Measurements from ENCODE around the gene BOLA1. TPM values are rescaled to one million over a fixed set of nuclear protein-coding genes. Genes with fewer than 3 reads are reported as not detected.

Gene BOLA1
- polyA plus RNA-seq, 1 donor from 2014 or later = 26.3 TPM

DNA sequence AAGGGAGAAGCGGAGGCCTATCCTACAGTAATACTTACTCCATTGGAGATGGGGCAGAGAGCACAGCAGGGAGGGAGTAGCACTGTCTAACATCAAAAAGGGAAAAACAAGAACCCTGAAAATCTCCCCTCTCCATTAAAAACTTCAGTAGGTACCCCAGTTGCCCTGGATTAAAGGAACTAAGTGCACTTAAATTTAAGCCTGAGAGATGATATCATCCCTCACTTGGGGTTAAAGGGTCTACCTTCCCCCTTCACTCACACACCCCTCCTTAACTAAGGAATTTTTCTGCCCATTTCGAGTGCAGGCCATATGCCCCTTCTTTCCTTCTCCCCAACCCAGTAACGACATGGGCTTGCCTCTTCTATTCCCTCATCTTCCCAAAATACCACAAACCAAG, 41.1 kb downstream of the BOLA1 start:
- Histone ChIP-seq H3K27ac (ENCODE audit: low read length) (no peak overlapping the region), H3K9me2 (ENCODE audit: insufficient read depth, low read length) (no peaks in the 10 kb centered on the region), H3K79me2 (replicated peaks; ENCODE audit: insufficient read depth, low read length) (no peaks in the 10 kb centered on the region), H4K20me1 (ENCODE audit: insufficient read depth) (no peaks in the 10 kb centered on the region), H3K4me2 (ENCODE audit: low read length) (no peak overlapping the region), H3K9me3 (ENCODE audit: low read length) (no peaks in the 10 kb centered on the region), H3K4me3 (ENCODE audit: low read length) (no peak overlapping the region), H3K9ac (ENCODE audit: low read length) (no peak overlapping the region), H2AFZ (ENCODE audit: low read depth, low read length) (no peak overlapping the region), H3F3A (ENCODE audit: insufficient read depth, low read length, poor library complexity, severe bottlenecking) (no peaks in the 10 kb centered on the region), H3K36me3 (ENCODE audit: insufficient read depth, low read length) (no peaks in the 10 kb centered on the region), H3K27me3 (ENCODE audit: insufficient read depth, low read depth, low read length) (no peaks in the 10 kb centered on the region)
- TF ChIP-seq EP300 (conservative IDR thresholded peaks at IDR 0.05; ENCODE audit: poor library complexity, severe bottlenecking) = no peak
- TF ChIP-seq MXI1 (conservative IDR thresholded peaks at IDR 0.05; ENCODE audit: poor library complexity, severe bottlenecking) = no peak
- no peak for TF ChIP-seq TAF1 (IDR thresholded peaks at IDR 0.05; ENCODE audit: low read depth)
- no peak for TF ChIP-seq CTCF (IDR thresholded peaks at IDR 0.05; ENCODE audit: poor library complexity, severe bottlenecking)
- TF ChIP-seq EZH2 (IDR thresholded peaks at IDR 0.05; ENCODE audit: borderline replicate concordance, insufficient read depth, low read length, poor library complexity, severe bottlenecking) = no peak
- TF ChIP-seq POLR2AphosphoS5 (IDR thresholded peaks at IDR 0.05) = no peak
- TF ChIP-seq RAD21 (conservative IDR thresholded peaks at IDR 0.05) = no peak
- no peak for TF ChIP-seq SMC3 (conservative IDR thresholded peaks at IDR 0.05; ENCODE audit: poor library complexity)
- no peak for TF ChIP-seq REST (IDR thresholded peaks at IDR 0.05; ENCODE audit: borderline replicate concordance)

DNA sequence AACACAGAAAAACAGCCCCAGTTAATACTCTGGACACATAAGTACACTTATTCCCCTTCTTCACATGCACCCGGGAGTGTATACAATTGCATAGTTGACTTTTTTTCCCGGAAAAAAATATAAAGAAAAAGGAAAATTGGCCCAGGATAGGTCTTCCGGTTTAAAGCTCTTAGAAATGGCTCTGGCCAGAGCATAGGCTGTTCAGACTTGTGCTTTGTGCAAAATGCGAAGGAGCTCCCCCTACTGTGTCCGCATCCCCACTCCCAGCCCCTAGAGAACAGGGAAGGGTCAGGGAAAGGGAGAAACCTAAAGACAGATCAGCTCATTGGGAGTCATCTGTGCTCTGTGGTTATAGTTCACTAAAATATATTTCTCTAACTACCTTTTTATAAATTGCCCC, 42.8 kb downstream of the BOLA1 start:
- Histone ChIP-seq H4K20me1 (ENCODE audit: insufficient read depth) (no peaks in the 10 kb centered on the region), H3K36me3 (ENCODE audit: insufficient read depth, low read length) (no peaks in the 10 kb centered on the region), H3K27me3 (ENCODE audit: insufficient read depth, low read depth, low read length) (no peaks in the 10 kb centered on the region), H3F3A (ENCODE audit: insufficient read depth, low read length, poor library complexity, severe bottlenecking) (no peaks in the 10 kb centered on the region), H2AFZ (ENCODE audit: low read depth, low read length) (no peak overlapping the region), H3K4me2 (ENCODE audit: low read length) (no peak overlapping the region), H3K9me2 (ENCODE audit: insufficient read depth, low read length) (no peaks in the 10 kb centered on the region), H3K4me3 (ENCODE audit: low read length) (no peak overlapping the region), H3K27ac (ENCODE audit: low read length) (no peak overlapping the region), H3K9me3 (ENCODE audit: low read length) (no peaks in the 10 kb centered on the region), H3K79me2 (replicated peaks; ENCODE audit: insufficient read depth, low read length) (no peaks in the 10 kb centered on the region), H3K9ac (ENCODE audit: low read length) (no peak overlapping the region)
- no peak for TF ChIP-seq SMC3 (conservative IDR thresholded peaks at IDR 0.05; ENCODE audit: poor library complexity)
- no peak for TF ChIP-seq EZH2 (IDR thresholded peaks at IDR 0.05; ENCODE audit: borderline replicate concordance, insufficient read depth, low read length, poor library complexity, severe bottlenecking)
- no peak for TF ChIP-seq REST (IDR thresholded peaks at IDR 0.05; ENCODE audit: borderline replicate concordance)
- TF ChIP-seq TAF1 (IDR thresholded peaks at IDR 0.05; ENCODE audit: low read depth) = no peak
- TF ChIP-seq MXI1 (conservative IDR thresholded peaks at IDR 0.05; ENCODE audit: poor library complexity, severe bottlenecking) = no peak
- TF ChIP-seq POLR2AphosphoS5 (IDR thresholded peaks at IDR 0.05) = no peak

Measured in neural cell (in vitro differentiated cells).